ENCODE results near the gene SLC2A6.

GRCh38 chr9:133470988-133471387, 7.9 kb downstream of the SLC2A6 start:
- TF ChIP-seq CTCF (IDR thresholded peaks at IDR 0.05; ENCODE audit: insufficient read depth, low read length) (no peak), GABPA (IDR thresholded peaks at IDR 0.05; ENCODE audit: low read depth) (no peak), POLR2AphosphoS5 (IDR thresholded peaks at IDR 0.05; ENCODE audit: low read depth) (no peak)

Measured in HL-60 (cell line).